ENCODE measurements around the gene PDYN.

GRCh38 chr20:1968964-1969363 lies 24.9 kb downstream of the PDYN start:
- TF ChIP-seq CTCF (IDR thresholded peaks at IDR 0.05) (no peak), POLR2A (IDR thresholded peaks at IDR 0.05) (no peak)
